Dendritic cell treated with granulocyte-macrophage colony-stimulating factor and Interleukin-4, amounts not matched to agents 40 ng/mL and 50 ng/mL, for 4 days (primary cell): Measurements from ENCODE around the gene USF1.
"Not testable (repeated sequence)": the region's sequence is repeated elsewhere in the genome, so short reads cannot be mapped to it uniquely, and the experiment has no call there.

Experiments
- H3K27ac Mint-ChIP-seq: one replicate; pipeline ENCODE4 v1.8.0; 2022; ENCODE audit warnings: mild to moderate bottlenecking, mixed read lengths
- H3K27me3 Mint-ChIP-seq: one replicate; pipeline ENCODE4 v1.8.0; 2022; ENCODE audit warnings: mild to moderate bottlenecking, mixed read lengths
- H3K36me3 Mint-ChIP-seq: one replicate; pipeline ENCODE4 v1.8.0; 2022; ENCODE audit warnings: low read depth, mixed read lengths
- H3K4me1 Mint-ChIP-seq: one replicate; pipeline ENCODE4 v1.8.0; 2022; ENCODE audit warnings: low read depth, mixed read lengths
- H3K4me3 Mint-ChIP-seq: one replicate; pipeline ENCODE4 v1.8.0; 2022; ENCODE audit warnings: mild to moderate bottlenecking, moderate library complexity, mixed read lengths
- H3K9me3 Mint-ChIP-seq: one replicate; pipeline ENCODE4 v1.8.0; 2022; ENCODE audit warnings: mixed read lengths
- intact Hi-C: fragments of 100-400 bp; cut with micrococcal nuclease; formaldehyde crosslinking; loops from one replicate; pipeline ENCODE4 v1.15.0; 2022

USF1 gene

DNA sequence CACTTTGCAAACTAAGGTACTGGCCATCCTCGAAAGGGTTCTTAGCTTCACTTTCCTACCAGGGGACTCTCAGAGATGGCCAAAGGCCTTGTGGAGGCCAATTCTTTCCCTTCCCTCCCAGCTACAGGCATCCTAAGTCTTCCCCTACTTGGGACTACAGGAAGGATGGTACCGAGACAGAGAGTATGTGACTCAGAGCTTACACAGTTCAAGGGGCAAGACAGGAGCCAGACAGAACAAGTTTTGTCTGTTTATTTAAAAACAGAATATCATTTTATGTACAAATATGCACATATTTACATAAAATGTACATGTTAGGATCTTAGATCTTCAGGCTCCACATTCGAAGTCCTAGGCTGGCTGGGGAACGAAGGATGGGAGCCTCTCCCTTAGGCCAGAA is 25.0 kb upstream of the USF1 start:
- Mint-ChIP-seq H3K9me3 (no peaks in the 10 kb centered on the region), H3K4me1 (peaks cover 60% of the 10 kb centered on the region), H3K4me3 (no peak overlapping the region), H3K27me3 (no peaks in the 10 kb centered on the region), H3K27ac (peak overlapping the region; percentile 99), H3K36me3 (peaks cover 29% of the 10 kb centered on the region)
- intact Hi-C loops = loop anchor here (1.0 kb wide), 1 partner anchor 69 kb away; no protein-coding TSS in a partner anchor

DNA sequence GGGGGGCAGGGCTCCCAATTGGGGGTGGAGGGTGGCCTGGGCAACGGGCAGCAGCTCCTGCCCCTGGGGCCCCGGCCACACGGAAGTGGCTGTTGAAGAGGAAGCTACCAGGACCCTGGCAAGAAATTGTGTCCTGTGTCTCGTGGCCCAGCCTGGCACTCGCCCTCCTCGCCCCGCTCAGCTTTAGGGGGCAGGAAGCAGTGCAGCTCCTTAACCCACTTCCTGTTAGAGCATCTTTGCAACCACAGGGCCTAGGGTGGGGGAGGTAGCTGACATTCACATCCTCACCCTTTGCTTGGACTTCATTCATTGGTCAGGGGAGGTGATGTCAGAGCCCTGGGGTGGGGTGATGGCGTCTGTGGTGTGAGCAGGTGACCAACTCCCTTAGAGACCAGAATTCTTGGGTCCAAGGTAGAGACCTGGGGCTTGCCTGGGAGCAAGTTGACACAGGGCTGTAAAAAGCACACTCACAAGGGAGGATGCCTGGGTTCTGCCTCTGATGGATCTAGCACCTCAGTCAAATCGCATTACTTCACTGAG is 24.0 kb upstream of the USF1 start, which contains the start of gene ARHGAP30:
TSS of gene ARHGAP30 (minus strand) at position 161 of the 540 bp plus-strand sequence. CDS start 267 bp downstream, outside the sequence.
- intact Hi-C loops = loop anchor here (2.0 kb wide), 1 partner anchor 13 kb away; no protein-coding TSS in a partner anchor
- Mint-ChIP-seq H3K27ac (peak within 1 kb of the TSS; percentile 99), H3K27me3 (no peaks in the 10 kb centered on the region), H3K36me3 (peaks cover 37% of the 10 kb centered on the region), H3K4me1 (peaks cover 61% of the 10 kb centered on the region), H3K4me3 (peak within 1 kb of the TSS; percentile 100), H3K9me3 (no peaks in the 10 kb centered on the region)

DNA sequence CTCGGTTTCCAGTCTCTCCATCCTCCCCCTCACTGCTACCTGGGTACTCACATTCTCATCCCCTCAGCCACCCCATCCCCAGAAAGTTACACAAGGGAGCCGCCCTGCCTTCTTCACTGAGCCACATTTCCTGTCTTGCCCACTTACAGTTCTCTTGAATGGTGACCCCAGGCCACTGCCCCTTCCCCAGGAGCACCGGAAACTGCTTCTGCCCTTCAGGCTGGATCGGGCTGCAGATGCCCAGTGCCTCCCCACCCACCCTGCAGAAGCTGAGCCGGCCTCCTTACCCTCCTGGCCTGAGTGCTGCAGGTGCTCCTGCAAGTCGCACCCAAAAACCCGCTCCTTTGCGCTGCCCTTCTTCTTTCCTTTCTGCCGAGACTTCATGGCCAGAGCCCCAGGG is 23.5 kb upstream of the USF1 start:
- no peaks in the 10 kb centered on the region for H3K9me3 Mint-ChIP-seq
- H3K27ac Mint-ChIP-seq = peak overlapping the region; percentile 99
- H3K4me3 Mint-ChIP-seq = peak overlapping the region; percentile 100
- H3K36me3 Mint-ChIP-seq = peaks cover 43% of the 10 kb centered on the region
- H3K4me1 Mint-ChIP-seq = peaks cover 67% of the 10 kb centered on the region
- intact Hi-C loops = loop anchor here (2.0 kb wide), 1 partner anchor 14 kb away; no protein-coding TSS in a partner anchor
- H3K27me3 Mint-ChIP-seq = no peaks in the 10 kb centered on the region

DNA sequence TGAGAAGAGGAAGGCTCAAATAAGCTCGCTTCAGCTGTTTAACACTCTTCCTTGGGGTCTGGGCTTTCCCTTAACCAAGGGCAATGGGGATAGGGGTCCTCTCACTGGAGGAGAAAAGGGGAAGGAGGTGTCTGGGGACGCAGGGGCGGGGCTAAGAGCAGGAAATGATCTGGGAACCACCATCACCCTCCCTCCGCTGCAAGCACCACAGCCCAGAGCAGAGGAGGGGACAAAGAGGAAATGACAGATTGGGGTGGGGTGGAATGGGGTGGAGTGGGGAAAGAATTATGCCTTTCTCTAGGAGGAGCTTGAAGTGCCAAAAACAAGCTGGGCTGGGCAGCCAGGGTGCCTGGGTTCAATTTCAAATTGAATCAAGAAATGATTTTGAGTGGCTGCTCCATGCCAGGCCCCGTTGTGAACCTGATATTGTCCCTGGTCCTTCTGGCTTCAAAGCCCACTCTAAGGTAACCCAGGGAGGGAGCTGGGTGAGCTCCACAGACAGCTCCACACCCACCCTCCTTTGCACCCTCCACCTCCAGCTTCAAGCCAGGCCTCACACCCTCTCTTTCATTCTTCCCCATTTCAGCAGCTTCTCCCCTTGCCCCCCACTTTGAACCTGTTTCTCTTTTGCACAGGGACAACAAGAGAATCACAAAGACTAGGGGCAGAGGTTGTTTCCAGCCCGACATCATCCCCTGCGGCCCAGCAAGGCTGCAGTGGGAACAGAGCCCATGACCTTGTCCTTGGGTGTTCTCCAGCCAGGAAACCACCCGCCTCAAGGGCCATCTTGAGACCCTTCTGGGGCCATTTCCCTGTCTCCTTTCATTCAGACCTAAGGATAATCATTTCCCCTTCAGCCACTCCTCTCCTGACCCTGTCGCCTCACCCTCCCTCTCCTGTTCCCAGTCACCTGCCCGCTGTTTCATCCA is 22.8 kb upstream of the USF1 start:
- H3K27ac Mint-ChIP-seq = peak overlapping the region; percentile 99
- H3K27me3 Mint-ChIP-seq = no peaks in the 10 kb centered on the region
- intact Hi-C loops = loop anchor here (1.0 to 2.0 kb wide), 2 partner anchors 14 to 23 kb away; partner anchors contain the start of gene USF1
- no peaks in the 10 kb centered on the region for H3K9me3 Mint-ChIP-seq
- peak overlapping the region; percentile 100 for H3K4me3 Mint-ChIP-seq
- H3K4me1 Mint-ChIP-seq = peaks cover 74% of the 10 kb centered on the region
- H3K36me3 Mint-ChIP-seq = peaks cover 49% of the 10 kb centered on the region

DNA sequence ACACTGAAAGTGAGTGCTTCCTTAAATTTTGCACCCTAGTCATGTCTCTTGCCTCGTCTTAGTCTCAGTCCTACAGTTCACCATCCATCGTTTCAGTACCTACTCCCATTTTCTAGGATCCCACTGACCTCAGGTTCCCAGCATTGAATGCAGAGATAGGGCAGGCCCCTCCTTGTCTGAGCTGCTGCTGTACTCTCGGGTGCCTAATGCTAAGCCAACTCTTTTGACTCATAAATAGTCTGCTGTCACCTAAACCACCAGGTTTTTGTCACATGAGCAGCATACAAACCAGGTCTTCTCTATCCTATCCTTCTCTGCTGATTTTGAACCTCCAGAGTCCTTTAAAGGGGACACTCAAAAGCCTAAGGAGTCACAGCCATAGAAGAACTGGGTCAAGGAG is 20.9 kb upstream of the USF1 start:
- intact Hi-C loops = no loop called here
- Mint-ChIP-seq H3K36me3 (peaks cover 68% of the 10 kb centered on the region), H3K4me1 (peaks cover 85% of the 10 kb centered on the region)

DNA sequence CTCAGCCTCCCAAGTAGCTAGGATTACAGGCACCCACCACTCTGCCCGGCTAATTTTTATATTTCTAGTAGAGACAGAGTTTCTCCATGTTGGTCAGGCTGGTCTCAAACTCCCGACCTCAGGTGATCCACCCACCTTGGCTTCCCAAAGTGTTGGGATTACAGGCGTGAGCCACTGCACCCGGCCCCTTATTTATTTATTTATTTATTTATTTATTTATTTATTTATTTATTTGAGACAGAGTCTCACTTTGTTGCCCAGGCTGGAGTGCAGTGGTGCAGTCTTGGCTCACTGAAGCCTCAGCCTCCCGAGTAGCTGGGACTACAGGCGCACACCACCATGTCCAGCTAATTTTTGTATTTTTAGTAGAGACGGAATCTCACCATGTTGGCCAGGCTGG is 19.9 kb upstream of the USF1 start:
- H3K27me3 Mint-ChIP-seq, H3K27ac Mint-ChIP-seq, H3K4me3 Mint-ChIP-seq, intact Hi-C loops, H3K9me3 Mint-ChIP-seq: not testable (repeated sequence)
- peaks cover 78% of the 10 kb centered on the region for H3K36me3 Mint-ChIP-seq
- H3K4me1 Mint-ChIP-seq = peaks cover 81% of the 10 kb centered on the region

More for the DNA sequence above, 20.9 kb upstream of the USF1 start:
- H3K9me3 Mint-ChIP-seq = no peaks in the 10 kb centered on the region
- H3K4me3 Mint-ChIP-seq = peak overlapping the region; percentile 100
- no peaks in the 10 kb centered on the region for H3K27me3 Mint-ChIP-seq
- H3K27ac Mint-ChIP-seq = peak overlapping the region; percentile 99

DNA sequence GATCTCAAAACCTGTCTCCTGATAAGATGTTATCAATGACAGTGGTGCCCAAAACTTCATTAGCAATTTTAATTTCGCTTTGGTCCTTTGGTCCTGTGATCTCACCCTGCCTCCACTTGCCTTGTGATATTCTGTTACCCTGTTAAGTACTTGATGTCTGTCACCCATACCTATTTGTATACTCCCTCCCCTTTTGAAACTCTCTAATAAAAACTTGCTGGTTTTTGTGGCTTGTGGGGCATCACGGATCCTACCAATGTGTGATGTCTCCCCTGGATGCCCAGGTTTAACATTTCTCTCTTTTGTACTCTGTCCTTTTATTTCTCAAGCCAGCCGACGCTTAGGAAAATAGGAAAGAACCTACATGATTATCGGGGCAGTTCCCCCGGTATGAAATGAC is 18.2 kb upstream of the USF1 start:
- H3K4me1 Mint-ChIP-seq = peaks cover 82% of the 10 kb centered on the region
- H3K36me3 Mint-ChIP-seq = peaks cover 87% of the 10 kb centered on the region
- intact Hi-C loops, H3K27me3 Mint-ChIP-seq, H3K9me3 Mint-ChIP-seq, H3K4me3 Mint-ChIP-seq: not testable (repeated sequence)
- peak overlapping the region; percentile 16 for H3K27ac Mint-ChIP-seq

DNA sequence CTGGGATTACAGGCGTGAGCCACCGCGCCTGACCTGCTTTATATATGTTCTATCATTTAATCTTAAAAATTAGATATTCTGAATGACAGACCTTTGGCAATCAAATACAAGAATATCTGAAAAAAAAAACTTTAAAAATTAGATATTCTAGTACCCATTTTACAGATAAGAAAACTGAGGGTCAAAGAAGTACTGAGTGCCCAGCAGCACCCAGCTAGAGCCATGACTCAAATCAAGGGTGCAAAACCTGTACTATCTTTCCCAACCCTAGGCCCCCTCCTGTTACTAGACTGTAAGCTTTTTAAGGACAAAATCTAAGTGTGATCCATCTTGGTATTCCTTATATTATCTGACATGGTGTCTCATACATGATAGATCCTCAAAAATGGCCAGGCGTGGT is 15.6 kb upstream of the USF1 start:
- Mint-ChIP-seq H3K4me3 (no peak overlapping the region), H3K27ac (peak overlapping the region; percentile 43), H3K9me3 (no peaks in the 10 kb centered on the region), H3K36me3 (peaks cover 99% of the 10 kb centered on the region), H3K4me1 (peaks cover 62% of the 10 kb centered on the region), H3K27me3 (no peaks in the 10 kb centered on the region)
- intact Hi-C loops = no loop called here

DNA sequence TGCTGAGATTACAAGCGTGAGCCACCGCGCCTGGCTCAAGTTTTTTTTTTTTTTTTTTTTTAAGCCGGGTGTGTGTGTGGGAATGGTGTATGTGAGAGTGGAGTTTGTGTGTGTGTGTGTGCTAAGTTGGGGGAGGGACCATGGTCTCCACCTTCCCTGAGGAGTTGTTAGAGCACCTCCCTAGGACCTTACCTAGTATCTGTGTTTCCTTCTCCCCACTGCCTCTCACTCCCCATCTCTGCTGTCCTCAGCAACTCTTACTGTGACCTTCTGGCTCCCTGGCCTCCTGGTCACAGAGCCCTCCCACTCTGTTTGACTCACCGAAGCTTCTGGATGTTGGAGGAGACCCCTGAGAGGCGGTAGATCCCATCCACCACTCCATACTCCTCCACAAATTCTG is 13.5 kb upstream of the USF1 start:
- Mint-ChIP-seq H3K36me3 (peaks cover 100% of the 10 kb centered on the region), H3K9me3 (no peaks in the 10 kb centered on the region), H3K4me3 (no peak overlapping the region), H3K4me1 (peaks cover 59% of the 10 kb centered on the region), H3K27ac (peak overlapping the region; percentile 41), H3K27me3 (no peaks in the 10 kb centered on the region)
- intact Hi-C loops = no loop called here

DNA sequence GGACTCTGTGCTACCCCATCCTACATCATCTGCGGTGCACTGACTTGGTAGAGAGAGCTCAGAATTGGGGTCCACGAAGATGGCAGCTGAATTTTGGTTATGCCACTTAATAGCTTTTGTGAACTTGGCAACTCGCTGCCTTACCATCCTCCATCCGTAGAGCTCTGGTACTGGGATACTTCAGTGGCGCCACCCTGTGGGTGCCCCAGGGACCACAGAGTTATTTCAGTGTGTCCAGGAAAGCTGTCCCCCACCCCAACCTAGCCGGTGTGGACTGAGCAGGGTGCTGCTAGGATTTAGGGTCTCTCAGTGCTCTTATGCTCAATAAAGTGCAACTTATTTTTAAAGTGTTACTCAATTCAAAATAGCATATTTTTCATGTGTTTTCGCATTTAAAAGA is 9.0 kb upstream of the USF1 start:
- Mint-ChIP-seq H3K27ac (no peak overlapping the region), H3K4me1 (peaks cover 49% of the 10 kb centered on the region), H3K4me3 (no peak overlapping the region), H3K9me3 (no peaks in the 10 kb centered on the region), H3K27me3 (no peaks in the 10 kb centered on the region), H3K36me3 (peaks cover 100% of the 10 kb centered on the region)
- intact Hi-C loops = no loop called here

DNA sequence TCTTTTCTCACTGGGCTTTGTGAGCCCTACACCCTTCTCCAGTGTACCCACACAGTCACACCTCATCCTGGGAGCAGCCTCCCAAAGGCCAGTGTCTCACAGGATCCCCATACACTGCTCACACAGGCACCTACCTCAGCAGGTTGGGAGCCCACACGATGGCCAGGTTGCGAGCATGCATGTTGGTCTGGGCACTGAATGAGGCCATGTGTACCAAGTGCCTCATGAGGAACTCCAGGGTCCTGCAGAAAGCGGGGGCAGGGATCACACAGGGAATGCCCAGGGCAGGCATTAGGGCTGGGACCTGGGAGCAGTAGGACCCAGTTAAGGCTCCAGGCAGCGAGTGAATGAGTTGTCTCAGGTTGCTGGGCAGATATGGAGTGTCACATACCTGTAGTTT is 8.5 kb upstream of the USF1 start:
- Mint-ChIP-seq H3K4me3 (no peak overlapping the region), H3K27ac (no peak overlapping the region), H3K9me3 (no peaks in the 10 kb centered on the region), H3K27me3 (no peaks in the 10 kb centered on the region), H3K4me1 (peaks cover 49% of the 10 kb centered on the region), H3K36me3 (peaks cover 100% of the 10 kb centered on the region)
- intact Hi-C loops = no loop called here

DNA sequence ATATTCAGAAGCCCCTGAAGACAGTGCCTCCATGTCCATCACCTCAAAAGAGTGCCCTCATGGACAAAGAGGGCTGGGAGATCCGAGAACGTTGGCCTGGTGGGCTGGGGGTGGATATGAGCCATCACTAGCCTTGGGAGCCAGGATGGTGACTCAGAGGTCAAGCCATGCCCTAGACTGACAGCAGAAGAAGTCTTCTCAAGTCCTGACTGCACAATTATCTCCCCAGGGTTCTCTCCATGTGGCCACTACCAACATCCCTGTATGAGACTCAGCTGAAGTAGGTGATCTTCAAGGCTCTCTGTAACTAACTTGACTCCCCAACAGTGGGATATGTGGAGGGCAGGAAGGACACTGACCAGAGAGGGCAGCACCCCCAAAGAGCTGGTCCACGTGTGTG is 7.1 kb upstream of the USF1 start:
- Mint-ChIP-seq H3K36me3 (peaks cover 100% of the 10 kb centered on the region), H3K27me3 (no peaks in the 10 kb centered on the region), H3K4me3 (no peak overlapping the region), H3K4me1 (peaks cover 59% of the 10 kb centered on the region), H3K27ac (peak overlapping the region; percentile 16), H3K9me3 (no peaks in the 10 kb centered on the region)
- intact Hi-C loops = no loop called here

DNA sequence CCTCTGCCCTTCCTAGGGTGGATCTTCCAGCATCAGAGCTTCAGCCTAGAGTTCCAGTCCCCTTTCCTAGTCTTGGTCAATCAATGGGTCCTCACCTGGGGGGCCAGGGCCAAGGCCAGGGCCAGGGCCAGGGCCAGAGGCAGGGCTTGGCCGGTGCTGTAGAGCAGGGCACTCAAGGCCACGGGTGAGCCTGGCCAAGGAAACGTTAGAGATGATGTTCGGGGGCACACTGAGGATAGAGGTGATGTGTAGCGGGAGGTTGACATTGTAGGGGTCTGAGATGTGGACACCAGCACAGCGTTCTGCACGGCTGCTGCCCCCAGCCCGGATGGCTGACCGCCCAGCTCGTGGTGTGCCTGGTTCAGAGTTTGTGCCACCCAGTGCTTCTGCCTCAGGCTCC is 5.4 kb upstream of the USF1 start:
- peaks cover 95% of the 10 kb centered on the region for H3K36me3 Mint-ChIP-seq
- no peaks in the 10 kb centered on the region for H3K9me3 Mint-ChIP-seq
- no peak overlapping the region for H3K27ac Mint-ChIP-seq
- intact Hi-C loops = no loop called here
- no peak overlapping the region for H3K4me3 Mint-ChIP-seq
- H3K4me1 Mint-ChIP-seq = peaks cover 69% of the 10 kb centered on the region
- H3K27me3 Mint-ChIP-seq = no peaks in the 10 kb centered on the region
